Left kidney (tissue), 2 donors: ENCODE measurements around the gene VAV2. TPM values are rescaled to one million over a fixed set of nuclear protein-coding genes. Genes with fewer than 3 reads are reported as not detected.
"Not testable (repeated sequence)": the region's sequence is repeated elsewhere in the genome, so short reads cannot be mapped to it uniquely, and the experiment has no call there.

Experiments used
- DNase-seq: peaks from one replicate; pipeline ENCODE4 v3.0.0-alpha.2; 2013
- polyA plus RNA-seq: library from polyadenylated mRNA; unstranded; fragments of 120-200 nt; gene quantifications from one replicate; pipeline ENCODE4 v1.2.1, GENCODE V29; 2013; ENCODE audit not compliant: insufficient read length

VAV2 gene
- polyA plus RNA-seq, 1 donor, result 35.2 TPM

DNA sequence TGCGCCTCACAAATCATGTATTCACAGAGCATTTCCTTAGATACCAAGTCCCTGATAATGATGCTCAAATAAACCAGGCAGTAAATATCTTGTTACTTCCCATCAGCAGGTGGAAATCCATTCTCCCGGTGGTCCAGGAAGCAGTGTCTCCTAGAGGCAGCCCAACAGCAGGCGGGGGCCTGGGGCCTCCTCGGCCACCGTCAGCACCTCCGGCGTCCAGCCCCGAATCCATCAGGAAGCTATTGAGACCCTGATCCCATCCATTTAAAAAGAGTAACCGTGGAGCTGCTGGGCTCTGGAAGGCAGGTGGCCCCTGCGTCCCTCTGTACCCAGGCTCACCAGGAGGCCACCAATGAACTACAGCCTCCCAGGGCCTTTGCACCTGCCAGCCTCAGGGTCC, 54.0 kb downstream of the VAV2 start:
- no peak for DNase-seq

DNA sequence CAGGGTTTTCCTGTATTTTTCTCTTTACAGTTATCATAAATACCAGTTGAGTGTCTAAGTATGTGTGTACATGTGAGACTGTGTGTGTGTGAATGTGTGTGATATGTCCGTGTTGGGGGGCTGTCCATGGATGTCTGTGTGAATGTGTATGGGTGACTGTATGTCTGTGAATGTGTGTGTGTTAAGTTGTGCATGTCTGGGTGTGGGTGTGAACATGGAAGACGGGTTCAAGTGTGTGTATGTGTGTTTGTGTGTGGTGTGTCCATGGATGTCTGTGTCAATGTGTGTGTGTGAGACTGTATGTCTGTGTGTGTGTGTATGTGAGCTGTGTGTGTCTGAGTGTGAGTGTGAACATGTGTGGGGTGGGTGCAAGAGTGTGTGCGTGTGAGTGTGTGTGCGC, 55.0 kb downstream of the VAV2 start:
- DNase-seq, result no peak

DNA sequence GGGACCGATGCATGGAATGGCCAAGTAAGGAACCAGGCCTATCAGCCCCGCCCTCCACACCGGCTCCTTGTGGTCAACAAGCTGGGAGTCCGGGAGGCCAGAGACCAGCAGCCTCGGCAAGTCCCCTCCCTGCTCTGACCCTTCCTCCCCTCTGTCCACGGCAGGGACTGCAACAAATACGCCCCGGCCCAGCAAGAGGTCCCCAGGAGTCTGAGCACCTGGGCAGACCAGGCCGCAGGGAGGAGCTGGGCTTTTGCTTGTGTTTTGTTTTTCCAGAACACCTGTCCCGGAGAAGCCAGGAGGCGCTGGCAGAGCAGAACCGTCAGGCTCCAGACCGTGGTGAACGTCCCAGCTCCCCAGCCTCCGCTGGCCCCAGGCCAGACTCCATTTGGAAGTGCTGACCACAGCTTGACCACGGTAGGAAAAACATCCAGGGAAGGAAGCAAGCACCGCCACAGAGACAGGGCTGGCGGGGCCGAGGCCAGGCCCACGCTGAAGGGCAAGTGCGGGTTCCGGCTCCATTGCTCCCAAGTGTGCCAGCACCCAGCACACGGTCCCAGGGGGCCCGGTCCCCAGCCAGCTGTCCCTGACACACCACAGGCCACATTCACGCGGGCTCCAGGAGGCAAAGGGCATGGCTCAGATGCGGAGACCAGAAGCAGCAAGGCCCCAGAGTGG, 56.7 kb downstream of the VAV2 start:
- DNase-seq, result no peak

DNA sequence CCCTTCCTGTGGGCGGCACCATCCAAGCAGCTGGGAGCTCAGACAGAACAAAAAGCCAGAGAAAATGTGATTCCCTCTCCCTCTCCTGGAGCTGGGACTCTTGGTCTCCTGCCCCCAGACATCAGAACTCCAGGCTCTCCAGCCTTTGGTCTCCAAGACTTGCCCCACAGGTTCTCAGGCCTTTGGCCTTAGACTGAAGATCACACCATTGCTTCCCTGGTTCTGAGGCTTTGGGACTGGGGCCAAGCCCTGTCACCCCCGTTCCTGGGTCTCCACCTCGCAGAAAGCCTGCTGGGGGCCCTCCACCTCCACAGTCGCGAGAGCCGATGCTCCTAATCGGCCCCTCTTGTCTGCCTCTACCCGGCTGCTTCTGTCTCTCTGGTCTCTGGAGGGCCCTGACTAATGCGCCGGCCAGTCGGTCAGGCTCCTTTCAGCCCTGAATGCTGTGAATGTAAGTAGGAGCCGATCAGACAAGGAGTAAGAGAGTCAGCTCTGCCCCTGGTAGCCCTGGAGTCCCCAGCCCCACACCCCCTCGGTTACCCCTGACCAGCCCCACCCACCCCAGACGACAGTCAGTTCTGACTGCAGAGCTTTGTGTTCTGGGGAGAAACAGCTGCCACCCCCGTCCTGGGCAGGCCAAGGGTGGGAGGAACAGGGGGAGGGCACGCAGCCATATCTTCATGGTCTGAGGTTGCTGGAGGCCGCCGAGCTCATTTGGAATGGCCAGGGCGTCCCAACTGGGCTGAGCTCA, 57.5 kb downstream of the VAV2 start:
- no peak for DNase-seq

DNA sequence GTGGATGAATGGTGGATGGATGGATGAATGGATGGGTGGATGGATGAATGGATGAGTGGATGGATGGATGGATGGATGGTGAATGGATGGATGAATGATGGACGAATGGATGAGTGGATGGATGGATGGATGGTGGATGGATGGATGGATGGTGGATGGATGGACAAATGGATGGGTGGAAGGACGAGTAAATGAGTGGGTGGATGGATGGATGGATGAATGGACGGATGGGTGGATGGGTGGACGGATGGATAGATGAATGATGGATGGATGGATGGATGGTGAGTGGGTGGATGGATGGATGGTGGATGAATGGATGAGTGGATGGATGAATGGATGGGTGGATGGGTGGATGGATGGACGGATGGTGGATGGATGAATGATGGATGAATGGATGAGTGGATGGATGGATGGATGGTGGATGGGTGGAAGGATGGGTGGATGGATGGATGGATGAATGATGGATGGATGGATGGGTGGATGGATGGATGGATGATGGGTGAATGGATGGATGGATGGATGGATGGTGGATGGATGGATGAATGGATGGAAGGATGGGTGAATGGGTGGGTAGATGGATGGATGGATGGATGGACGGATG, 58.6 kb downstream of the VAV2 start:
- DNase-seq, result no peak

DNA sequence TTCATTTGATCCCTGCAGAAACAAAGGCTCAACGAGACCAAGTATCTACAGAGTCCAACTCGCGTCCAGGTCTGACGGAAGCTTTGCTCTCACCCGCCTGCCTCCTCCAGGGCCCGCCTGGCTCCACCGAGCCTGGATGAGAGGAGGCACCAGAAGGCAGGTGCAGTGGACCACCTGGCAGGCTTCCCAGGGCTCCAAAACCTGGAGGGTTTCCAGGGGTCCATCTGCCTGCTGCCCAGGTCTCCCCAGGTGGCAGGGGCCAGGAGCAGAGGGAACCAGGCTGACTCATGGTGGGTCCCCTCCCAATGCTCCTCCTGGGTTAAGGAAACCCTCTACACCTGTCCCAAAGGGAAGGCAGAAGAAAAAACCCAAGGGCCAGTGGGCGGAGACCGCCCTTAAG, 59.5 kb downstream of the VAV2 start:
- no peak for DNase-seq

DNA sequence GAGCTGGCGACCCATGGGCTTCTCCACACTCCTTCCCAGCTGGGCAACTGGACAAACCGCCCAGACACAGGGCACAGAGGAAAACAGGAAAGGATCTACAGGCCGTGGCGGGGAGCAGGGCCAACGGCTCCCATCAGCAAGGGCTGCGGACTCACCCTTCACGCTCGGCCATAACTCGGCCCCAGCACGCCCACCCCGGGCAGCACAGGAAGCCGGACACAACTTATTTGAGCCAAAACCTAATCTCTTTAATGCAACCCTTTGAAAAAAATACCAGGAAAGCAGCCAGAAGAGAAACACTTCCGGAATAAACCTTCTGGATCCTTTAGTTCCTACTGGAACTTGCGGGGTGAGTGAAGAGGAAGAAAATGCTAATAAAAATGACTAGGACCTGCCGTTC, 59.9 kb downstream of the VAV2 start:
- no peak for DNase-seq

DNA sequence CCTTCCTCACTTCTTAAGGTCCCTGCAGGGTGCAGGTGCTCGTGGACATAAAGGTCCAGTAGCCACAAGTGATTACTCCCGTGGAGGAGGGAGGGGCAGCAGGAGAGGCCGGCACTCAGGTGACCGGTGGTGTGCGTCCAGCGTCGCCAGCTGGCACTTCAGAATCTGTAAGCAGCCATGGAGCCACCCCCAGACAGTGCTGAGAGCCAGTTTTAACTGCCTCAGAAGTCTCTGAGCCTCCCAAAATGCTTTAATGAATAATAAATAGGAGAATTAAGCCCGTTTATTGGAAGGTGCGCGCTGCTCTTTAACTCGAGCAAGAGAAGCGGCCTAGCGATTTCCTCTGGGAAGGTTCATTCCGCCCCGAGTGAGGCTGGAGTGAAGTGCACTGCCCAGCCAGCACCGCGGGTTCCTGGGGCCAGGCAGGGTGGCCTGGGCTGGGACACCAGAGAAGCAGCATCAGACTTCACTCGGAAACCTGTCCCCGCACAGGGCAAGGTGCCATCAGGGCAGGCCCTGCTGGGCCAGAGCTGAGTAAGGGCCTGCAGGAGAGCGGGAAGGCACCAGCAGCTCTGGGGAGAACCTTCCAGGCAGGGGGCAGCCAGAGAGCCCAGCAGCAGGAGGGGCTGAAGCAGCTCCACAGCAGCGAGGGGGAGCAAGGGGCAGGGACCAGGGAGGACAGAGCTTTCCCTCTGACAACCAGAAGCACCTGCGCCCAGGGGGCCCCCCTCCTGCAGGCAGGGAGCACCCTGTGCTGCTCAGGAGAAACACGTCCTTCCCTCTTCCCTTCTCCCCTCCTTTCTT, 61.2 kb downstream of the VAV2 start:
- no peak for DNase-seq

DNA sequence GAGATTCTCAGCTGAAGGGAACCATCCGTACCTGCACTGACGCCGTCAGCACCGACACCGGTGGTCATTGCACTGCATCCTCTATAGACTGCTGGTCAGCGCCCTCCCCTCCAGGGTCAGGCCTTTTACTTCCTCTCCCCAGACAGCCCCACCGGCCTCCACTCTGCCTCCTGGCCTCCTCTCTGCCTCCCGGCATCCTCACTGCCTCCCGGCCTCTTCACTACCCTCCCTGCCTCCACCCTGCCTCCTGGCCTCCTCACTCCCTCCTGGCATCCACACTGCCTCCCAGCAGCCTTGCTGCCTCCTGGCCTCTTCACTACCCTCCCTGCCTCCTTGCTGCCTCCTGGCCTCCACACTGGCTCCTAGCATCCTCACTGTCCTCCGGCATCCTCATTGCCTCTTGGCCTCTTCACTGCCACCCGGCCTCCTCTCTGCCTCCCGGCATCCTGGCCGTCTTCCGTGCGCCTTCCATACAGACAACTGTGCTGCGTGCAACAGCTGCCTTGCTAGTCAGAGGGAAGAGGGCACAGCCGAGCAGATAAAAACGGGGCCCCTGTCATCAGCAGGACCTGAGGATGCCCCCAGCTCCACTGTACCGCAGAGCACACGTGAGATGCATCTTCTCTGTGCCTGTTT, 62.0 kb downstream of the VAV2 start:
- DNase-seq, result no peak

DNA sequence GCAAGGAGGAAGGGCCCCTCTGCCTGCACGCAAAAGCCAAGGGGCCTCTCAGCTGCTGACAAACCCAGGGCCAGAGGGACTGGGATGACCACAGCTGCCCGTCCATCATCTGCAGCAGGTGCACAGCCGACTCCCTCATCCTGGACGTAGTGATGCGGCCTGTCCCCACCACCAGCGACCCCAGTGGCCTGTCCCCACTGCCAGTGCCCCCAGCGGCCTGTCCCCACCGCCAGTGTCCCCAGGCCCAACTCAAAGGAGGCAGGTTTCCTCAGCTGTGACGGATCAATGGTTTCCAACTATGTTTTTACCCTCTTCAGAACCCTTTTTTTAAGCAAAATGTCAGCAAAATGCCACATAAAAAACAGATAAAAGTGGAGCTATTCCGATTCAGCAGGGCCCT, 62.5 kb downstream of the VAV2 start:
- DNase-seq, result no peak

DNA sequence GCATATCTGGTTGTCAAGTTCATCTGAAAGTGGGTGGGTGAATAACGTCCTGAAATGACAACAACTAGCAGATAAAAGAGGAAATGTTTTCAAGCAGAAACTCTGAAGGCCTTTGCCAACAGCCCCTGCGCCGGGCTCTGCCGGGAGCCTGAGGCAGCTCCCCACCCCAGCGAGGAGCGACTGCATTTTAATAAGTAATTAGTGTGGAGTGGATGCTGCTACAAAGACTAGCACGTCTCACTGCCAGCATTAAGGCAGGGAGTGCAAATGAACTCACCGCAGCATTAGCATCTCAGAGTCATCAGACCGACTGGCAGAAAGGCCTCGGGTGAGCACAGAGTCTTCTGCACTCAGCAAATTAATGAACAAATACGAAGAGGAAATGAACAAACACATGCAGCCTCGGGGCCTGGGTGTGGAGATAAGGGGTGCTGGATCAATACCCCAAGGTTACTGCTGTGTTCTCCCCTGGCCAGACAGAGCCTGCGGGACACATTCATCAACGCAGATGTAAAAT, 63.8 kb downstream of the VAV2 start:
- DNase-seq, result no peak

DNA sequence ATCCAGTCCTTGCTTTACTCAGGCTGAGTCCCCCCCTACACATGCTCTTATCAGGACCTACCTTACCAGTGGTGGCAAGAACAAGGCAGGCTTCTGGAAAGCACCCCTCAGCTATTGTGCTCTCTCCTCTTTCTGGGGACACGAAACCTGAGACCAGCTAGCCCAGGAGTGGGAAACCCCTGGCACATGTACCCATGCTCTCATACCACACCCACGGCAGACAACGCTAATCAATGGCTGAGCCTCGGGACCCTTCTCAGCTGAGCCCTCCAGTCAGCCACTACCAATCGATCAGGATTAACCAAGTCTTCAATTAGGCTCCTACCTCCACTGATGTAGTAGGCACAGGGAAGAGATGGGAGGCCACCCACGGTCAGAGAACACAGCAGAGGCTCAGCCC, 65.1 kb downstream of the VAV2 start:
- DNase-seq, result no peak

DNA sequence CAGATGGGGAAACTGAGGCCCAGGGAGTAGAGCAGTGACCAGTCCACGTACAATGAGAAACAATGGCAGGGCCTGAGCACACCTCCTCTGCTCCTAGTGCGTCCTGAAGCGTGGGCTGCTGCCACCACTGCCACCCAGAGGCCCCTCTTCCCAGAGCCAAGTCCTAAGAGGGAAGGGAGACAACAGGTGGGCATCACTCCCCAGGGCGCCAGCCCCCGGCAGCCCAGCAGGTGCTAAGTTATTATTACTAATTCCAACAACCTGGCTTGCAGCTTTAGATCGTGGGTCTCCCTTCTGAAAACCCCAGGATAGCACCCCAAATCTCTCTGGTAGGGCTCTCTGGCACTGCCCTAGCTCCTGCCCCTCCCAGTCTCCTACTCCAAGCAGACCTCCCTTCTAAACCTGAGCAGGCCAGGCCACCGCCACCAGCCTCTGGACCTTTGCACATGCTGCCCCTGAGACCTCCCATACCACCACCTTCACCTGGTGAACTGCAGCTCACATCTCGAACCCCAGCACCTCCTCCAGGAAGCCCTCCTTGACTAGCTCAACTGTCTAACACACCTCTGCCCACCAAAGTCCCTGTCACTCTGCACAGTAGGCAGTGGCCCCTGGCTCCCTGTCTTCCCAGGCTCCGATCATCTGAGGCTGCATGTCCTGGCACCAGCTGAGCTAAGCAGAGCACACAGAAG, 65.8 kb downstream of the VAV2 start:
- no peak for DNase-seq

DNA sequence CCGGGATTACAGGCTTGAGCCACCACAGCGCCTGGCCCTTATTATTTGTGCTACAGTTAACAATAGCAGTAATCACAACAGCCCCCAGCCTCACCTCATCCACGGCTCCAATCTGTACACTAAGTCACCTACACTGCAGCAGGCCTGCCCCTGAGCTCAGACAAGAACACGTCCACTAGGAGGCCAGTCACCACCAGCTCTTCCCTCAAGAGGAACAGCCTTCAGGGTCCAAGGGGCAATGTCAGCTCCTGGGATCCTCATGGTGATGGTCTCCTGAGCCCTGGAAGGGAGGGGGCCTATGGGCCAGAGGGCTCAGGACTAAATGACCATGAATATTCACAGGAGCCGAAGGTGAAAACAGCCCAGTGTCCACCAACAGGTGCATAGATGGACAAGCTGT, 67.7 kb downstream of the VAV2 start:
- no peak for DNase-seq

DNA sequence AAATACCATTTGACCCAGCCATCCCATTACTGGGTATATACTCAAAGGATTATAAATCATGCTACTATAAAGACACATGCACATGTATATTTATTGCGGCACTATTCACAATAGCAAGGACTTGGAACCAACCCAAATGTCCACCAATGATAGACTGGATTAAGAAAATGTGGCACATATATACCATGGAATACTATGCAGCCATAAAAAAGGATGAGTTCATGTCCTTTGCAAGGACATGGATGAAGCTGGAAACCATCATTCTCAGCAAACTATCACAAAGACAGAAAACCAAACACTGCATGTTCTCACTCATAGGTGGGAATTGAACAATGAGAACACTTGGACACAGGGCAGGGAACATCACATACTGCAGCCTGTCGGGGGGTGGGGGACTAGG, 68.5 kb downstream of the VAV2 start:
- DNase-seq, result not testable (repeated sequence)

DNA sequence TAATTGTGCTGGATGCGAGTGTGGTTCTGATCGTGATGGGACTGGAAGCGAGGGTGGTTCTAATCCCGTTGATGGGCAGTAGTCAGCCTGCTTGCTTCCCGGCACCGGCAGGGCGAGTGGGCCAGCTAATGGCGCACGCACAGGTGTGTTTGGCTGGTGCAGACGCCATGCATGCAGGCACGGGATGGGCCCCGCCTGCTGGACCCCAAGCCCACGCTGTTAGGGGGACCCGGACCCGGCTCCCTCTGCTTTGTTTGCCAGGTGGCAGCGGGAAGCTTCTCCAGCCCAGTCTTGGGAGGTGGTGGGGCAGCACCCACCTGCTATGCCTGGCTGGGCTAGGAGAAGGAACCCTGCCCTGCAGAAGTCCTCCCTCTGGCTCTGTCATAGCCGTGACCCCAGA, 70.3 kb downstream of the VAV2 start:
- DNase-seq, result no peak

DNA sequence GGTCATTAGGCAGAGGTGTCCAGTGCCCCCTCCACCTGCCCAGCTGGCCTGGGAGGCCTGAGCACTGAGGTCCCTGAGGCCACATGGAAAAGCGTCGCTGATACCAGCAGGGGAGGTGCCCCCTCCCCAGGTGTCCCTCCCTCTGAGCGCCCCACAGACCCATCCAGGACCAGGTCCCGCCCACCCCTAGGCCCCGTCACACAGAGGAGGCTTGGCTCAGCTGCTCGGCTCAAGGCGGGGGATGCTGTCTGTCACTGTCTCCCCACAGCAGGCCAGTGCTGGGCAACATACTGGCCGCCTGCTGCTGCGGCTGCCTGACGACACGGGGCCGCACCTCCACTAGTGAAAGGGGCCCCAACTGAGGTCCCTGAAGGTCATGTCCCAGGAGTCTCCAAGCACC, 71.7 kb downstream of the VAV2 start:
- no peak for DNase-seq

DNA sequence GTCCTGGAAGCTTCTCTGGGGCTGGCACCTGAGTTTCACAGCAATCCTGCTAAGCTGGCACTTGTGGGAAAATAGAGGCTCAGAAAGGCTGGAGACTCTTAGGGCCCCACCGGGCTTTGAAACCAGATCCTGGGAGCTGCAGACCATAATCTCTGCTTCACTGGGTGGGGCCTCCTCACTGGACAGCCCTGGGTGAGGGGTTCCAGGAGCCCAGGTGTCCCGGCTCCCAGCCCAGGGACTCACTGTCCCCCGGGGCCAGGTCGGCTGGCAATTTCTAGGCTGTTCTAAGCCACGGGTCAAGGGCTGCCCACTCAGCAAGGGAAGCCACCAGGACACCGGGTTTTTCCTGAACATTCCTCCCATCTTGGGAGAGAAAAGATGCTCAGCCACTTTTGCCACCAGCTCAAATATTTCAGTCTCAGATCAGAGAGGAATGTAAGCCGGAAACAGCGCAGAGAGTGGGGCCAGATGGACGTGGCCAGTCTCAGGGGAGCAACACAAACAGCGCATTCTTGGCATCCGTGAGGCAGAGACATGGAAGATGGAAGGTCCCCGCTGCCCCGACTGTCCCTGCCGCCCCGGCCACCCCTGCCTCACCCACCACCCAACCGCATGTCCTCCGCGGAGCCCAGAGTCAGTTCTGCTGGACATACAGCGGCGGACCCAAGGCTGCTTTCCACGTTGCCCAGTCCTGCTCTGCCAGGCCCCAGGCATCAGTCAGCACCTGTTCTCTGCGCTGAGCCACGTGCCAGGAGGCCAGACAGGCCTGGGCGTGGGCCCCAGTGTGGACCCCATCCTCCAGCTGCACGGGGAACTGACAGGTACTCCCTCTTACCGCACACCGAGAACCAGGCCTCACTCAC, 72.6 kb downstream of the VAV2 start:
- DNase-seq, result no peak

DNA sequence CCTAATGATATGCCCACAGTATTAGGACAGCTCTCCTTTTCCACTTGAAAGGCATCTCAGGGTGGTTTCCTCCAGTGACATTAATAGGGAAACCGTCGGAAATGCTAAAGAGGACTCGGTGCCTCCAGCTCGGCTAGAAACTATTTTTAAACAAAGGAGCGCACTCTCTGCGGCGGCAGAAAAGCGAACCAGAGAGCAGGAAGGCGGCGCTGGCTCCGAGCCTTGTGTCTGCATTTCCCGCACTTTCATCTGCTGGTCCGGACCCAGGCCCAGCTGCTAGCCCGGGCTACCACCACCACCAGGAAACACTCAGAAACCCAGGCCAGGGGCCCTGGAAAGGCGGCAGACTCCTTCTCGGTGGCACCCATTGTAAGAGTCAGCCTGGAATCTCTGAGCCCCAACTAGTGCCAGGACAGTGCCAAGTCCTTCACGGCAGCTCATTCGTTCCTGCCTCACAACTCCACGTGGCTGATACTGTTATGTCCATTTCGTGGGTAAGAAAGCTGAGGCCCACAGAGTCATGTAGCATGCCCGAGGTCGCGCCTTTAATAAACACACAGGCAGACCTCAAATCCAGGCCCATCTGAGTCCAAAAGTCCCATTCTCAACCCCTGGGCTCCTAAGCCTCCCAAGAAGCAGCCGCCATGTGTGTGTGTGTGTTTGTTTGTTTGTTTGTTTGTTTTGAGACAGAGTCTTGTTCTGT, 73.9 kb downstream of the VAV2 start:
- DNase-seq, result no peak

DNA sequence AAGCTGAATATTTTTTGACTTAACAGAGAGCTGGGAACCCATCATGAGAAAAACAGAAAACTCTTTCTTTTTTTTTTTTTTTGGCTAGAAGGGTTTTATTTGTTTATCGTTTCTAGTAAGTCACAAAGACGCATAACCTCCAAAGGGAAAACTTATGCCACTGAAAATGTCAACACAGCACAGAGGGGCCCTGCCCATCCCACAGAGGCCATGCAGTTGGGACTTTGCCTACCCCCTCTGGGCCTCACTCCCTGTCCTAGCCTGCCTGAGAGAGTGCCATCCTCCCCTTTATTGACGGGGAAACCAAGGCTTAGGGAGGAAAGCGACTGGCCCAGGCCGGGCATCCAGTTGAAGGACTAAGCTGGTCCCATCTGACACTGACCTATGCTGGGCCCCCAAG, 74.7 kb downstream of the VAV2 start:
- no peak for DNase-seq
